Loucy (cell line): ENCODE results near the gene KSR1.

Experiments
- EZH2phosphoT487 ChIP-seq: fragments of 200-600 bp; IDR thresholded peaks from 2 replicates; pipeline ENCODE4 v1.6.1; 2018; ENCODE audit warnings: antibody characterized with exemption, mild to moderate bottlenecking, moderate library complexity, borderline replicate concordance
- TF ChIP-seq, protein P1 (sequence below): fragments of 200-600 bp; sonication (generic); conservative IDR thresholded peaks from 2 replicates; pipeline ENCODE4 v1.5.1; 2014; ENCODE audit warnings: mild to moderate bottlenecking, antibody characterized with exemption, low read length

- TF ChIP-seq, protein P1, sequence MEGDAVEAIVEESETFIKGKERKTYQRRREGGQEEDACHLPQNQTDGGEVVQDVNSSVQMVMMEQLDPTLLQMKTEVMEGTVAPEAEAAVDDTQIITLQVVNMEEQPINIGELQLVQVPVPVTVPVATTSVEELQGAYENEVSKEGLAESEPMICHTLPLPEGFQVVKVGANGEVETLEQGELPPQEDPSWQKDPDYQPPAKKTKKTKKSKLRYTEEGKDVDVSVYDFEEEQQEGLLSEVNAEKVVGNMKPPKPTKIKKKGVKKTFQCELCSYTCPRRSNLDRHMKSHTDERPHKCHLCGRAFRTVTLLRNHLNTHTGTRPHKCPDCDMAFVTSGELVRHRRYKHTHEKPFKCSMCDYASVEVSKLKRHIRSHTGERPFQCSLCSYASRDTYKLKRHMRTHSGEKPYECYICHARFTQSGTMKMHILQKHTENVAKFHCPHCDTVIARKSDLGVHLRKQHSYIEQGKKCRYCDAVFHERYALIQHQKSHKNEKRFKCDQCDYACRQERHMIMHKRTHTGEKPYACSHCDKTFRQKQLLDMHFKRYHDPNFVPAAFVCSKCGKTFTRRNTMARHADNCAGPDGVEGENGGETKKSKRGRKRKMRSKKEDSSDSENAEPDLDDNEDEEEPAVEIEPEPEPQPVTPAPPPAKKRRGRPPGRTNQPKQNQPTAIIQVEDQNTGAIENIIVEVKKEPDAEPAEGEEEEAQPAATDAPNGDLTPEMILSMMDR, result no peak
- no peak for TF ChIP-seq EZH2phosphoT487
Measured at GRCh38 chr17:27541301-27542023, 85.2 kb downstream of the KSR1 start.
